Heart left ventricle (tissue), 13 donors: ENCODE measurements around the gene TRUB1.

Experiments
- CTCF ChIP-seq, 12 donors: fragments of 200-600 bp; sonication (generic) in 4 of 12; IDR thresholded peaks; one replicate each; pipeline versions ENCODE4 v1.5.0 to v1.8.0; 2018 to 2022; ENCODE audit warnings: antibody characterized with exemption in 12 of 12, mild to moderate bottlenecking in 5 of 12
- POLR2A ChIP-seq, 2 donors: fragments of 450-650 bp; IDR thresholded peaks; one replicate each; pipeline ENCODE4 v1.6.1; 2017; ENCODE audit warnings: antibody characterized with exemption in 2 of 2, mild to moderate bottlenecking in 2 of 2, moderate library complexity in 2 of 2
- donor health status: ischemic (EF 13 %, LVEDD 7.1; RV severe dilation, severe dysfunction).
- donor health status: DM: no; HTN: yes; CAD: no.
- donor health status: DM: no; HTN: no; CAD: no.
- donor health status: ischemic (EF 25% LVEDD 6.9; RV normal size, moderate dysfunction).
- donor health status: ischemic (EF 25% LVEDD 5.7; RV mildly dilated, moderate dysfunction).
- donor health status: ischemic (EF 35%, LVEDD 5.7; RV mildly dilated, moderate dysfunction).
- donor health status: nonischemic (EF 11% LVEDD 7.7; RV severe dilation, severe dysfunction).
- donor health status: DM: yes; HTN: yes; CAD: no.
- donor health status: PGD.
- donor health status: ischemic (EF 29% LVEDD 5.4; RV normal size, mild dysfunction).
- donor health status: nonischemic (EF 23%, LVEDD 6.1; RV moderate dilation, normal function).

GRCh38 chr10:114911801-114912469 is 26.1 kb upstream of the TRUB1 start:
- TF ChIP-seq CTCF (IDR thresholded peaks at IDR 0.05) (no peak), POLR2A (IDR thresholded peaks at IDR 0.05) (no peak)
